HCEC 1CT (cell line): Measurements from ENCODE around the gene RBM10.

Experiments
- DNase-seq: peaks from one replicate; pipeline ENCODE4 v3.0.0-alpha.2; 2017

Gene RBM10

DNA sequence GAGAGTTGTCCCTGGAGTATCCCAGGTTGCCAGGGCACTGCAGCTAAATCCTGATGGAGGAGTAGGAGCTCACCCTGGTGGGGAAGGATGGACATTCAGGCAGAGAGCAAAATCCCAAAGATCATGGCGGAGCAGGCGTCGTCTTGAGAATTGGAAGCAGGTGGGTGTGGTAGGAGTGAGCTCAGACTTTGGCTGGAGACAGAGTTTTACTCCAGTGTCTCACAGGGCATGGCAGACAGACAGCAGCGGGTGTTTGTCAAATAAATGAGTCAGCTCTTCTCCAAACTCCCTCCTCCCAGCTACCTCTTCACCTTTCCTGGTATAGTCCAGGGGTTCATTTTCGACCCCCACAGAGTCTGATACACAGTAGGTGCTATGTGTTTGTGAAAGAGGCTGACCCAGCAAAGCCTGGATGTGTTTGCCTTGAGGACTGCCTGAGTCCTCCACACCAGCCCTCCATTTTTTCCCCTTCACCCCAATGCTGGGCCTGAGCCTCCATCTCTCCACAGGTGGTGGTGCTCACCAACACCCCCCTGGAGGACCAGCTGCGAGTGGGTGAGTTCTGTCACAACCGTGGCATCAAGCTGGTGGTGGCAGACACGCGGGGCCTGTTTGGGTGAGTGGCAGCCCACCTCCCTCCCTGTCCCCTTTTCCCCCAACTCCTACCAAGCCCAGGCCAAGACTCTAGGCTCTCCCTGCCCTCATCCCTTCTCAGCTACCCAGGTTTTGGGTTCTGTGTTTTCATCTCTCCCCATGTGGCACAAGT is 55.5 kb downstream of the RBM10 start:
- no peak for DNase-seq

DNA sequence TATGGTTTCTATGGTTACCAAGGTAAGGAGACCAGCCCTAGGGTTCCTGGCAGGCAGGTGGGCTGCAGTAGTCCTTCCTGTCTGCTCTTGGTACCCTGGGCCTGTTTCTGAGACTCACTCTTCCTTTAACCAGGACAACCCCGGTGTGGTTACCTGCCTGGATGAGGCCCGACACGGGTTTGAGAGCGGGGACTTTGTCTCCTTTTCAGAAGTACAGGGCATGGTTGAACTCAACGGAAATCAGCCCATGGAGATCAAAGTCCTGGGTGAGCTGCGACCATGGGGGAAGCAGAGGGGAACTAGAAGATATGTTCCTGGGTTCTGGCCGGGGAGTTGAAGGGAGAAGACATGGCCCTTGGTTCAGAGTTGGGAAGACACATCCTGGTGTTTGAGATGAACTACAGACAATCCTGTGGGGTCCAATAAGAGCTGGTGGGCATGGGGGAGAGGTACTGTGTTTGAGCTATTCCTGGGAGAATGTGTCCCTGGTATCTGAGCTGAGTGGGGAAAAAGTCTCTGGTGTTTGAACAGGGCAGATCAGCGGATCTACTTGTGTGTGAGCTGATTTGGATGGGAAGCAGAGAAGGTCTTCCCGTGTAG is 56.4 kb downstream of the RBM10 start:
- DNase-seq: no peak

DNA sequence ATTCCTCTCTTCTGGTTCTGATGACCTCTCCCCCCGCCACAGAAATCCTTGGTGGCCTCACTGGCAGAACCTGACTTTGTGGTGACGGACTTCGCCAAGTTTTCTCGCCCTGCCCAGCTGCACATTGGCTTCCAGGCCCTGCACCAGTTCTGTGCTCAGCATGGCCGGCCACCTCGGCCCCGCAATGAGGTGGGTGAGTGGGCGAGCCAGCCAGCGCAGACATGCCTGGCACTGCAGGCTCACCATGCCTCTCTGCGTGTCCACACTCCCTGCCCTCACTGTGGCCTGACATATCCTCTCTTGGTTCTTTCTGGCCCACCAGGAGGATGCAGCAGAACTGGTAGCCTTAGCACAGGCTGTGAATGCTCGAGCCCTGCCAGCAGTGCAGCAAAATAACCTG is 57.3 kb downstream of the RBM10 start:
- no peak for DNase-seq

DNA sequence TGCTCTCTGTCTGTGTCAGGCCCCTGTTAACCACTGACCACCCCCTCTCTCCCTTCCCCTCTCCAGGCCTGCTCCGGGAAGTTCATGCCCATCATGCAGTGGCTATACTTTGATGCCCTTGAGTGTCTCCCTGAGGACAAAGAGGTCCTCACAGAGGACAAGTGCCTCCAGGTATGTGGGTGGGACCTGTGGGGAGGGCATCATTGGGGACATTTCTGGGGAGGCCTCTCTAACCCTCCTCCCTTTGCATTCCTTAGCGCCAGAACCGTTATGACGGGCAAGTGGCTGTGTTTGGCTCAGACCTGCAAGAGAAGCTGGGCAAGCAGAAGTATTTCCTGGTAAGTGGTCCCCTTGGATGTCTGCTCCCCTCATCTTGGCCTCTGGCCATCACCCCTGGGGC is 57.9 kb downstream of the RBM10 start:
- no peak for DNase-seq

DNA sequence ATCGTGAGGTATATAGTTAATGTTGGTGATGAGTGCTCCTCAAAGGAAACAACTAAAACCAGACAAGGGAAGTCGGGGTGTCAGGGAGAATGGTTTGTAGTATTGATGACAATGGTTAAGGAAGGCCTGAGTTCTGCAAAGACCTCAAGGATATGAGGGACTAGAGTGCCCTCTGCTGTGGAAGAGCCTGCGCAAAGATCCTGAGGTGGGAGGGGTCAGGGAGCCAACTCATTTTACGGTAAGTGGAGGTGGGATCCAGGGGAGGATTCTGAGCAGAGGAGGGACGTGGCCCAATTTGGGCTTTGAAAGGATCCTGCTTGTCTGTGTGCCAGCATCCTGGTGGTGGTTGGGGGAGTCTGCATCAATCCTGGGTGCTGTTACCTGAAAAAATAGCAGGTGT is 59.9 kb downstream of the RBM10 start:
- DNase-seq: no peak

DNA sequence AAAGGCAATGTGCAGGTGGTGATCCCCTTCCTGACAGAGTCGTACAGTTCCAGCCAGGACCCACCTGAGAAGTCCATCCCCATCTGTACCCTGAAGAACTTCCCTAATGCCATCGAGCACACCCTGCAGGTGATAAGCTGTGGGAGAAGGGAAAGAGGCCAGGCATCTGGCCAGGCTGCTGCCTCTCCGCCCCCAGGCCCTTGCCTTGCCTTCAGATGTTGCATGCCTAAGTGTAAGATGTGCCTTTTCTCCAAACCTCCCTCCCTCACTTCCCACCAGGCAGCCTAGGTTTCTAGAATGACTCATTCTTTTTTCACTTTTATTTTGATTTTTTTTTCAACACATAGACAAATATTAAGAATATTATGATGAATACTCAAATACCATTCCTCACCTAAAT is 61.3 kb downstream of the RBM10 start:
- DNase-seq: no peak

DNA sequence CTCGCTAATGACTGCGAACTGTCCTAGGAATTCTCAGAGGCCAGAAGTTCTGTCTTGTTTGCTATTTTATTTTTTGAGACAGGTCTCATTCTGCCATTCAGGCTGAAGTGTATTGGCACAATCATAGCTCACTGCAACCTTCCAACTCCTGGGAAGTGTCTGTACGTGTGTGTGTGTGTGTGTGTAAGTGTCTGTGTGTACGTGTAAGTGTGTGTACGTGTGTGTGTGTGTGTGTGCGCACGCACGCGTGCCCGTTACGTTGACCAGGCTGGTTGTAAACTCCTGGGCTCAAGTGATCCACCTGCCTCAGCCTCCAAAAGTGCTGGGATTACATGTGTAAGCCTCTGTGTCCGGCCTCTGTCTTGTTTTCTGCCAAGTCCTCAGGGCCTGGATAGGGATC is 63.1 kb downstream of the RBM10 start:
- DNase-seq: no peak

DNA sequence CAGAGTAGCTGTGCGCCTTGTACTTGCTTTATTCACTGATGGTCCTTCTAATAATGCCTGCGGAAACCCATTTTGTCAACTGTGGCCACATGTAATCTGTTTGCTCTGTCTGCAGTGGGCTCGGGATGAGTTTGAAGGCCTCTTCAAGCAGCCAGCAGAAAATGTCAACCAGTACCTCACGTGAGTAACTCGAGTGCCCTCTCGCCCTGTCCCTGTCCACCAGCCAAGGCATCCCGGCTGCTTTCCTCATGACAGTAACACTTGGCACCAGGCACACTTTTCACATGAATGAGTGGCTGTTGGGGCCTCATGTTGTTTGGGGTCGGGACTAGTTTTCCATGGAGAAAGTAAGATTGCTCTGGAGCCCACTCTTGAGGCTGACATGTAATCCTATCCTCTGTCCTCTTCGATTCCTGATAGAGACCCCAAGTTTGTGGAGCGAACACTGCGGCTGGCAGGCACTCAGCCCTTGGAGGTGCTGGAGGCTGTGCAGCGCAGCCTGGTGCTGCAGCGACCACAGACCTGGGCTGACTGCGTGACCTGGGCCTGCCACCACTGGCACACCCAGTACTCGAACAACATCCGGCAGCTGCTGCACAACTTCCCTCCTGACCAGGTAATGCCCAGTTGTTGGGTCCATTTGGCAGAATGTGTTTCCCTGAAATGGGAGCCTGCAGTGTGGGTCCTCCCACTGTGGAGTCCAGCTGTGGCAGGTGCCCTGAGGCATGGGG is 64.7 kb downstream of the RBM10 start:
- no peak for DNase-seq

DNA sequence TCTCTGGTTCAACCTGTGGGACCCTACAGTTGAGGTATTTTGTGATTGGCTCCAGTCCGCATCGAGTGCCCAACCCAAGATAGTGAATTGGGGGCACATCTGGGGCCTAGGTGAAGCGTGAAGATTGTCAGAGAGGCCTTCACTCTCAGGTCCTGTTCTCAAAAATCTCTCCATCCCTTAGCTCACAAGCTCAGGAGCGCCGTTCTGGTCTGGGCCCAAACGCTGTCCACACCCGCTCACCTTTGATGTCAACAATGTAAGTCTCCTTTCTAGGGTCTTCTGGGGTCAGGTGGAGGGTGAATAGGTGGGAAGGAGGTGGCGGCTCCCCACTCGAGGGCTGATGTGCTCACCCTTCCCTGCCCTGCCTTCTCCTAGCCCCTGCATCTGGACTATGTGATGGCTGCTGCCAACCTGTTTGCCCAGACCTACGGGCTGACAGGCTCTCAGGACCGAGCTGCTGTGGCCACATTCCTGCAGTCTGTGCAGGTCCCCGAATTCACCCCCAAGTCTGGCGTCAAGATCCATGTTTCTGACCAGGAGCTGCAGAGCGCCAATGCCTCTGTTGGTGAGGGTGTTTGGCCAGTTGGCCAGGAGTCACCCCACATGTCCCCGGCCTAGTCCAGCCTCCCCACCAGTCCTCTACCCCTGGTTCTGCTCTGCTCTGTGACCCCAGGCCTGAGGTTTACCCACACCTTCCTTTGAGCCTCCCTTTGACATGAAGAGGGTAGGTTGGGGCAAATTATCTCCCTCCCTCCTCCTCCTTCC is 65.8 kb downstream of the RBM10 start:
- DNase-seq: no peak

DNA sequence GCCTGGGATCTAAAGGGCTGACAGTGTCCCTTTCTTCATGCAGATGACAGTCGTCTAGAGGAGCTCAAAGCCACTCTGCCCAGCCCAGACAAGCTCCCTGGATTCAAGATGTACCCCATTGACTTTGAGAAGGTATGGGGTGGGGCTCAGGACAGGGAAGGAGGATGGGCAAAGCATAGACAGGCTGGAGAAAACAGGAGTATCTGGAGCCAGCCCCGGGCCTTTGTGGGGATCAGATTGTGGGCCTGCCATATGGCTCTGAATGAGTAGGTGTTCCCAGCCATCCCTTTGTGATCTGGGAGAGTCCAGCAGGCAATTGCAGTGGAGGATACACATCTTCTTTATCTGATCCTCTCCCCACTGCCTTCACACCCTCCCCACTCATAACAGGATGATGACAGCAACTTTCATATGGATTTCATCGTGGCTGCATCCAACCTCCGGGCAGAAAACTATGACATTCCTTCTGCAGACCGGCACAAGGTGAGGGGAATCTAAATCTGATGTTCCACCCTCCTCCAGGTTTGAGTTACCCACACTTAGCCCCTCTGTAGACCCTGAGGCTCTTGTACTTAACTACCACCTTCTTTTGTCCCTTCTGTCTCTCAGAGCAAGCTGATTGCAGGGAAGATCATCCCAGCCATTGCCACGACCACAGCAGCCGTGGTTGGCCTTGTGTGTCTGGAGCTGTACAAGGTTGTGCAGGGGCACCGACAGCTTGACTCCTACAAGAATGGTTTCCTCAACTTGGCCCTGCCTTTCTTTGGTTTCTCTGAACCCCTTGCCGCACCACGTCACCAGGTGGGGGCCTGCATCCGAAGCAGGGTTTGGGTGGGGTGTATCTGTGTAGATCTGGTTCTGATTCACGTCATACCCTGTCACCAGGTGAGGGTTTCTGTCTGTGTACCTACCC is 67.6 kb downstream of the RBM10 start:
- no peak for DNase-seq

DNA sequence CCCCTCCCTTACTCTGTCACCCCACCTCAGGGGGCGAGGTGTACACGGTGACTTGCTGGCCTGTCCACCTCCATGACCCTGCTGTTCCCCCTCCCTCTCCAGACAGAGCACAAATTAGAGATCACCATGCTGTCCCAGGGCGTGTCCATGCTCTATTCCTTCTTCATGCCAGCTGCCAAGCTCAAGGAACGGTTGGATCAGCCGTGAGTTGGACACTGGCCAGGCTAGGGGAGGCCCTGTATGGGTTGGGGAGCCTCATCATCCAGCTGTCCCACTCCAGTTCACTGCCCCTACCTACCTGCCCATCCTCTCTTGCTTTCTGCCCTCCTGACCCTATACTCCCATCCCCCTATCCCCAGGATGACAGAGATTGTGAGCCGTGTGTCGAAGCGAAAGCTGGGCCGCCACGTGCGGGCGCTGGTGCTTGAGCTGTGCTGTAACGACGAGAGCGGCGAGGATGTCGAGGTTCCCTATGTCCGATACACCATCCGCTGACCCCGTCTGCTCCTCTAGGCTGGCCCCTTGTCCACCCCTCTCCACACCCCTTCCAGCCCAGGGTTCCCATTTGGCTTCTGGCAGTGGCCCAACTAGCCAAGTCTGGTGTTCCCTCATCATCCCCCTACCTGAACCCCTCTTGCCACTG is 69.5 kb downstream of the RBM10 start:
- no peak for DNase-seq

DNA sequence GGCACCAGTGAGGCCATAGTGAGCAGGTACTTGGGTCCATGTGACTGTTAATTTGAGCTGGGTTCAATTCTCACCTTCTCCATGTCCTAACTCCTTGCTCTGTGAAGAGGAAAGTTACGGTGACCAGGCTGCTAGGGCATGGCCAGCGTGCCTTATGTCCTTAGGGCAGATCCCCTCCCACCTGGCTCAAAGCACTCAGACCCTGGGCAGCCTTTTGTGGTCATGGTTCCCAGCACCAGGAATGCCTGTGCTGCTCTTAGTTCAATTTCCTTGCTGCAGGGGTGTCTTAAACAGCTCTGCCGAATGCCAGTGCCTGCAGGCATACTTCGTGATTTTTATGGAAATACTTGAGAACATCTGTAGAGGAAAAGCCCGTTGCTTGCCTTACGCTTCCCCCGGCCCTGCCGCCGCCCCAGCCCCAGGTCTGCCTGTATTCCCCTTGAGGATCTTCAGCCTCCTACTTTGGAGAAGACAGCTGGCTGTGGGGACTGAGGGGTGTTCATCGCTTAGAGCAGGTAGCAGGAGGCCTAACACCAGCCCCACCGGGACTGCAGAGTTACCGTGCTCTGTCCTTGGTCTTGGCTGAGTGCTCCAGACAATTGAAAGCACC is 70.4 kb downstream of the RBM10 start:
- DNase-seq: no peak

DNA sequence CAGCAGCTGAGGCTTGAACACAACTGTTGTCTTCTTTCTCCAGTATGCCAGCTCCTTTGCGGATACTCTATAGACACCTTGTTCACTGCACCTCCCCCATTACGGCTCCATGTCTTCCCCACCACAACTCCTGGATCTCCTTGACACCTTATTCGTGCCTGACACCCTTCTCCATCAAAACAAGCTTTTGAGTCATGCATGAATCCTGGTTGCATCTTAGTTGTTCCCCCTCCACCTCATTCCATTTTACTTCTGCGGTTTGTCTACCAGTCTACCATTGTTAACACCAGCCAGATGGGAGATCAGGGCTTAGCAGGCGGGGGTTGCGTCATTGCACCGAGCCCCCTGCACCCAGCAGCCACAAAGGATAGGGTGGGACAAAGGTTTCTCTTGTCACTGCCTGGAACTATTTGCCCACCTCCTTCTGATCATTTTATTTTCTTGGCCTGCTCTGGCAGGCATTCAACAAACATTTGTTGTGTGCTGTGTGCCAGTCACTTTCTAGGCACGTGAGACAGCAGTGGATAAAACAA is 71.4 kb downstream of the RBM10 start:
- DNase-seq: no peak

DNA sequence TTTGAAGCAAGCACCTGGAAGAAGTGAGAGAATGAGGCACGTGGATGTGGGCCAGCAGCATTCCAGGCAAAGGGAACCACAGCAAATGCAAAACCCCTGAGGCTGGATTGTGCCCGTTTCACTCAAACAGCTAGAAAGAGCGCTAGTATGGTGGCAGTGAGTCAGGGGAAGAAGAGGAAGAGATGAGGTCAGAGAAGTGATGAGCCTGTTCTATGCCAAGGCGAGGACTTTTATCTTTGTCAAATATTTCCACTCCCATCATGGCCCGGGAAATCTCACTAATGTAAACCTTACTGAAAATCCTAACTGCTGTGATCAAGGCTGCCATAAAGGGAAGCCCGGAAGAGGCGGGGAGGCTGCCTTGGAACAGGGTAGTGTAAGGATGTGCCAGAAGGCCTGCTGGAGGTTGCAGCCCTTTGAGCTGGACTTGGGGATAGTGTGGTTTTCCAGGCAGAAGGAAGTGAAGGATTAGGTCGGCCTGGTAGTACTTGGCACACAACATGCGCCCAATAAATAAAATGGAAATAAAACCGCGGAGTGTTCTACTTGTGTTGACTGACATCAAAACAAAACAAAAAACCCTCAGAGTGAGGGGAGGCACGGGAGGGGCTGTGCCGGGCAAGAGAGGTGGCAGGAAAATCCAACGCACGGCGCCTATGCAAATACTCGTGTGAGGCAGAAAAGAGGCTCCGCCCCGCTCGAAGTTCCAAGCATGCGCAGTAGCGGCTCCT is 72.3 kb downstream of the RBM10 start:
- DNase-seq: peak; percentile 45

DNA sequence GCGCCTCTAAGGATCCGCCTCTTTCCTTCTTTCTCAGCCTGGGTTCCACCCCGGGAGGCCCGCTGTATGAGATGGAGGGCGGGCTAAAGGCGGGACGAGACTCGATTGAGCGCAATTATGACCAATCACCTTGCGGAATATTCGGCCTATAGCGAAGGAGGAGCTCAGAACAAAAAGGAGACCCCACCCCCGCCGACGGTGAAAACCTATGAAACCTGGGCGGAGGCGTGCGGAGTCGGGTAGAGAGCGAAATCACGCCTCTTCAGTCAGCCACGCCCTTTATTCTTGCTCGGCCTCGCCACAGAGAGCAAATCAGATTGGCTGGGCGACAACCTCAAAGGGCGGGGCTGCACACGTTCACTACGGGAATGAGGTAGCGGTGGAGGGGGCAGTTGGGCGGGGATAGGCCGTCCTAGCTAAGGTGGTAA is 72.8 kb downstream of the RBM10 start:
- peak; percentile 95 for DNase-seq

DNA sequence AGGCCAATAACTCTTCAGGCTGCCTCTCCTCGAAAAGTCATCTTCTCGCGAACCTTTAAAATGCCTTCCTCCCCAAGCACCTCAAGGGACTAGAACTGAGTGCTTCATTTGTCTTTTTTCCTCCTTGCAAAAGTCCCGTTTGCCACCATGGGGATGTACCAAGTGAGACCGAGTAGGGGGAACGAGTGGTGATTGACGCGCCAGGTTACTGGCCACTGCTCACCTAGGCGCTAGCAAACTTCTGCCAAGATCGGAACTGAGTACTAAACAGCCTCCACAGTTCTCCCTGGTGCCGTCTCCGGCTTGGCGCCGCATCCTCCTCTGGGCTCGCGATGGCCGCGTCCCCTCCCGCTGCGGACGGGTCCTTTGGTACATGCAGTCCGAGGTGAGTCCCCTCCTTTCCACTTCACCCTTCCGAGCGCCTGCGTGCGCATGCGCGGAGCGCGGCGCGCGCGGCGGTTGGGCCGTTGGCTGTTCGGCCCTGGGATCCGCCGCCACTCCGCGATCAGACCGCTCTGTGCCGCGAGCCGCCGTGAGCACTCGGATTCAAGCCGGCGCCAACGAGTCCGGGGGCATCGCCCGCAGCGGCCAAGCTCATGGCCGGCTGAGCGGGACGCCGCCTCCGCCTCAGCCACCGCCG is 73.4 kb downstream of the RBM10 start, which contains the start of gene CDK16:
Gene CDK16 (plus strand): TSS at position 402 of the 640 bp plus-strand sequence. CDS start 4,877 bp downstream, outside the sequence.
- DNase-seq: peak; percentile 69

DNA sequence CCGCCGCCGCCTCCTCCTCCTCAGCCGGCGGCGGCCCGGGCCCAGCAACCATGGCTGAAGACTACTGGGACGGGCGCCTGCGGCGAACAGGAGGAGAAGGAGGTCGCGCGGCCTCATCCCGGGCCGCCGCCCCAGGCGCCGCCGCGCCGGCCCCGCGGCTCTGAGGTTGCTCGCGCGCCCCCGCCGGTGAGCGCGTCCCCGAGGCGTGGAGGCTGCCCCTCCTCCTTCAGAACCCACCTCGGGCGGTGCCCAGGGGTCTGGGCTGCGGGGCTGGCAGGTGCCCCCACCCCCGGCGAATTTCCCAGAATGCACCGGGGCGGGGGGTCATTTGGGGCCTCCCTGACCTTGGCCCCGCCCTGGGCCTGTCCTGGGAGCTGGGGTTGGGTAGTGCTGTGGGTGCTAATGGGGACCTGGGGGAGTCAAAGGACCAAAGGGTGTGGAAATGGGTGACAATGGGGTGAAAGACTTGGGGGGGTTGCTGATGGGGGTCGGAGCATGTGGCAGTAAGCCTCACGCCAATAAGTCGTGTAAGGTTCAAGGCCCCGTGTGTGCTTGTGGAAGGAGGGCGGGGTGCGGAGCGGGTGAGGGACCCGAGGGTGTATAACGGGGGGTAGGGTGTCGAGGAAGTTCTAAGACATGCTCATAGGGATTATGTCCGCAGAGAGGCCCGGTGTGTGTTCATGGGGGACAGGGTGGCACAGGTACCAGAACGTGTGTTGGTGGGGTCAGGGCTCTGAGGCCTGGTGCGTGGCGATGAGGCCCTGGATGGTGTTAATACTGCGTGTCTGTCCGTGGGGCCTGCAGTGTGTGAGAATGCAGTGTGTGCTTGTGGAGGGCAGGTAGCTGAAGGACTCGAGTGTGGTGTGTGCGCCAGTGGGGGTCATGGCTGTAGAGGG is 74.1 kb downstream of the RBM10 start:
- no peak for DNase-seq

DNA sequence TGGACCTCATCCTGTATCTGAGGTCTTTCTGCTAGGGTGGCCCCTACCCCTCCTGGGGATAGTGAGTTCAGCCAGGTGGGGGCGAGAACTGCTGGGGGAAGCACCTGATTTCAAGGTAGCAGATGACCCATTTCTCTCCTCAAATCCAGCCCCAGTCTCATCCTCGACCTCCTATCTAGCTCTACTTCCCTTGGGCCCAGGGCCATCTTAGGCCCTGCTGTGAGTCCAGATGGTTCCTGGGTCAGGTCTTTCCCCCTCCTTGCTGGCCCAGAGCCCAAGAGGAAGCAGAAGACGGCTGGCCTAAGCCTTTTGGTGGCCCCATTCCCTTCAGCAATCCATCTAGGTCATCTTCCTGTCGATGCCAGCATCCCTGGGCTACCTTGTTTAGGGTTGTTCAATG is 76.7 kb downstream of the RBM10 start:
- no peak for DNase-seq
